Neuronal stem cell (in vitro differentiated cells): ENCODE data around the gene SUN1.

Experiments
- DNase-seq: peaks from one replicate; pipeline ENCODE4 v3.0.0-alpha.2; 2013; ENCODE audit warnings: low spot score
- H2AFZ ChIP-seq: one replicate; pipeline ENCODE4 v1.6.1; 2013; ENCODE audit warnings: mild to moderate bottlenecking, low read length, inconsistent platforms
- H2AK5ac ChIP-seq: 2 replicates; pipeline ENCODE4 v1.6.1; 2013; ENCODE audit warnings: low read depth, mild to moderate bottlenecking, inconsistent platforms, low read length, moderate library complexity, mixed read lengths
- H2BK120ac ChIP-seq: 2 replicates; pipeline ENCODE4 v1.6.1; 2013; ENCODE audit warnings: low read depth, mild to moderate bottlenecking, inconsistent platforms, low read length, moderate library complexity, mixed read lengths
- H2BK12ac ChIP-seq: one replicate; pipeline ENCODE4 v1.6.1; 2013; ENCODE audit warnings: low read length, inconsistent platforms
- H2BK15ac ChIP-seq: 2 replicates; pipeline ENCODE4 v1.6.1; 2013; ENCODE audit warnings: mild to moderate bottlenecking, low read length, inconsistent platforms, mixed read lengths
- H2BK5ac ChIP-seq: one replicate; pipeline ENCODE4 v1.6.1; 2013; ENCODE audit warnings: inconsistent platforms, mild to moderate bottlenecking, low read length, moderate library complexity
- H3K14ac ChIP-seq: one replicate; pipeline ENCODE4 v1.6.1; 2013; ENCODE audit warnings: low read length, inconsistent platforms
- H3K18ac ChIP-seq: 2 replicates; pipeline ENCODE4 v1.6.1; 2013; ENCODE audit warnings: low read length, inconsistent platforms
- H3K23ac ChIP-seq: 2 replicates; pipeline ENCODE4 v1.6.1; 2013; ENCODE audit warnings: low read depth, mild to moderate bottlenecking, mixed read lengths, low read length, inconsistent platforms; ENCODE audit not compliant: poor library complexity
- H3K27ac ChIP-seq: replicated peaks from 3 replicates; pipeline ENCODE4 v1.5.1; 2013; ENCODE audit warnings: low read length, inconsistent platforms
- H3K27me3 ChIP-seq, 3 experiments: 2 replicates each; pipeline ENCODE4 v1.6.1; 2013; ENCODE audit warnings: low read length in 3 of 3, mild to moderate bottlenecking in 2 of 3, inconsistent platforms in 1 of 3, low read depth in 1 of 3, mixed read lengths in 1 of 3, moderate library complexity in 1 of 3; ENCODE audit not compliant: control insufficient read depth in 3 of 3, insufficient read depth in 3 of 3
- H3K36me3 ChIP-seq, 2 donors: replicated peaks in 1 of 2; 2 replicates each; pipeline ENCODE4 v1.6.1; 2013; ENCODE audit warnings: low read length in 2 of 2; ENCODE audit not compliant: control insufficient read depth in 2 of 2, insufficient read depth in 2 of 2
- H3K4ac ChIP-seq: 2 replicates; pipeline ENCODE4 v1.6.1; 2013; ENCODE audit warnings: inconsistent platforms, mild to moderate bottlenecking, low read length, moderate library complexity
- H3K4me1 ChIP-seq, 2 donors: 1 replicate in 1 of 2; 2 replicates in 1 of 2; pipeline ENCODE4 v1.6.1; 2013; ENCODE audit warnings: low read length in 2 of 2, low read depth in 1 of 2; ENCODE audit not compliant: control insufficient read depth in 2 of 2, insufficient read depth in 1 of 2
- H3K4me2 ChIP-seq: one replicate; pipeline ENCODE4 v1.6.1; 2013; ENCODE audit warnings: mild to moderate bottlenecking, low read length, inconsistent platforms; ENCODE audit not compliant: insufficient read depth, poor library complexity, severe bottlenecking
- H3K4me3 ChIP-seq, 2 donors: 2 replicates each; pipeline ENCODE4 v1.5.1; 2013; ENCODE audit warnings: low read length in 2 of 2, mild to moderate bottlenecking in 2 of 2, inconsistent platforms in 1 of 2, moderate library complexity in 1 of 2
- H3K79me1 ChIP-seq: one replicate; pipeline ENCODE4 v1.6.1; 2013; ENCODE audit warnings: low read depth, mild to moderate bottlenecking, inconsistent platforms, low read length, moderate library complexity
- H3K9ac ChIP-seq: one replicate; pipeline ENCODE4 v1.6.1; 2013; ENCODE audit warnings: mild to moderate bottlenecking, low read depth, low read length, inconsistent platforms; ENCODE audit not compliant: poor library complexity
- H3K9me3 ChIP-seq, 2 donors: replicated peaks in 1 of 2; 2 replicates each; pipeline versions ENCODE3 to v1.6.1; 2013; ENCODE audit warnings: low read length in 2 of 2, mild to moderate bottlenecking in 2 of 2, inconsistent platforms in 1 of 2, low read depth in 1 of 2, mixed read lengths in 1 of 2, moderate library complexity in 1 of 2; ENCODE audit not compliant: control insufficient read depth in 2 of 2, insufficient read depth in 1 of 2
- H4K8ac ChIP-seq: one replicate; pipeline ENCODE4 v1.6.1; 2013; ENCODE audit warnings: low read depth, mild to moderate bottlenecking, inconsistent platforms, low read length, moderate library complexity
- H4K91ac ChIP-seq: one replicate; pipeline ENCODE4 v1.6.1; 2013; ENCODE audit warnings: low read length, low read depth, mild to moderate bottlenecking, inconsistent platforms; ENCODE audit not compliant: poor library complexity
- WGBS, 2 donors: extraction: QIAGEN DNeasy Blood & Tissue Kit; methylation state at CpG; one replicate each; pipeline ENCODE4 v1.1.7; 2013; ENCODE audit warnings: missing lambda C conversion rate in 2 of 2, mixed read lengths in 1 of 2; ENCODE audit not compliant: insufficient read length in 2 of 2, insufficient replicate concordance in 1 of 2; ENCODE audit errors: extremely low coverage in 2 of 2; 5-methylcytosine and 5-hydroxymethylcytosine counted together

SUN1 gene

GRCh38 chr7:884191-885003 is 52.1 kb downstream of the SUN1 start:
- no CpG with 5 or more reads among the region's 31 CpGs for WGBS, 2 donors
- Histone ChIP-seq H2AK5ac (no peak overlapping the region), H3K79me1 (peaks cover 54% of the 10 kb centered on the region), H3K4me2 (no peak overlapping the region), H3K23ac (no peak overlapping the region), H3K36me3 (peaks cover 20 to 55% of the 10 kb centered on the region in 2 donors), H4K91ac (no peak overlapping the region), H3K27ac (no peak overlapping the region), H2BK5ac (no peak overlapping the region), H2BK12ac (no peak overlapping the region), H3K4me3 (no peak overlapping the region), H3K14ac (no peak overlapping the region), H3K4me1 (peaks cover 0 to 1% of the 10 kb centered on the region in 2 donors), H2BK15ac (no peak overlapping the region), H3K4ac (no peak overlapping the region), H3K27me3 (peaks cover 0 to 9% (median 2%) of the 10 kb centered on the region in 3 experiments), H3K18ac (no peak overlapping the region), H3K9me3 (peaks cover 0 to 1% of the 10 kb centered on the region in 2 donors), H4K8ac (no peak overlapping the region), H3K9ac (no peak overlapping the region), H2AFZ (no peak overlapping the region), H2BK120ac (peak overlapping the region; percentile 28)
- DNase-seq = no peak

GRCh38 chr7:885261-885892 is 53.1 kb downstream of the SUN1 start:
- no peak overlapping the region for H2AFZ ChIP-seq
- no peak overlapping the region for H2BK120ac ChIP-seq
- H2BK15ac ChIP-seq = no peak overlapping the region
- no CpG with 5 or more reads among the region's 25 CpGs for WGBS, 2 donors
- H4K91ac ChIP-seq = no peak overlapping the region
- peaks cover 0 to 1% of the 10 kb centered on the region in 2 donors for H3K4me1 ChIP-seq
- H3K79me1 ChIP-seq = peaks cover 54% of the 10 kb centered on the region
- peak overlapping the region; percentile 82 for H3K14ac ChIP-seq
- H3K4me3 ChIP-seq = peak overlapping the region in 1 of 2 donors; percentile 28
- no peak overlapping the region for H3K9ac ChIP-seq
- H3K18ac ChIP-seq = no peak overlapping the region
- no peak overlapping the region for H4K8ac ChIP-seq
- H2AK5ac ChIP-seq = no peak overlapping the region
- H2BK12ac ChIP-seq = no peak overlapping the region
- no peak overlapping the region for H3K27ac ChIP-seq
- H3K9me3 ChIP-seq = peaks cover 0 to 1% of the 10 kb centered on the region in 2 donors
- peaks cover 21 to 50% of the 10 kb centered on the region in 2 donors for H3K36me3 ChIP-seq
- peak overlapping the region; percentile 80 for H3K23ac ChIP-seq
- H2BK5ac ChIP-seq = peak overlapping the region; percentile 53
- H3K4me2 ChIP-seq = no peak overlapping the region
- peaks cover 0 to 10% (median 3%) of the 10 kb centered on the region in 3 experiments for H3K27me3 ChIP-seq
- H3K4ac ChIP-seq = peak overlapping the region; percentile 23
- no peak for DNase-seq

GRCh38 chr7:885893-886625 is 53.8 kb downstream of the SUN1 start:
- Histone ChIP-seq H3K23ac (peak overlapping the region; percentile 80), H3K4ac (no peak overlapping the region), H4K91ac (no peak overlapping the region), H3K36me3 (peaks cover 27 to 56% of the 10 kb centered on the region in 2 donors), H2AFZ (no peak overlapping the region), H3K4me1 (peaks cover 0 to 1% of the 10 kb centered on the region in 2 donors), H3K79me1 (peaks cover 53% of the 10 kb centered on the region), H2BK120ac (no peak overlapping the region), H3K27ac (no peak overlapping the region), H3K14ac (no peak overlapping the region), H4K8ac (no peak overlapping the region), H2BK5ac (no peak overlapping the region), H3K9me3 (peaks cover 0 to 1% of the 10 kb centered on the region in 2 donors), H3K9ac (no peak overlapping the region), H3K4me2 (no peak overlapping the region), H2AK5ac (no peak overlapping the region), H3K4me3 (no peak overlapping the region), H3K18ac (no peak overlapping the region), H3K27me3 (peaks cover 0 to 10% (median 3%) of the 10 kb centered on the region in 3 experiments), H2BK12ac (no peak overlapping the region), H2BK15ac (no peak overlapping the region)
- no CpG with 5 or more reads among the region's 30 CpGs for WGBS, 2 donors
- DNase-seq = no peak
